Liver (tissue), 9 donors: ENCODE results near the gene RNH1. TPM values are rescaled to one million over a fixed set of nuclear protein-coding genes. Genes with fewer than 3 reads are reported as not detected.

Experiments used
- DNase-seq: peaks from one replicate; pipeline ENCODE4 v3.0.0-alpha.2; 2017; ENCODE audit warnings: low spot score
- H3K27ac ChIP-seq, 2 donors: one replicate each; pipeline ENCODE4 v1.7.0; 2013; ENCODE audit warnings: inconsistent platforms in 2 of 2, low read length in 2 of 2, control low read depth in 1 of 2, low read depth in 1 of 2, mild to moderate bottlenecking in 1 of 2
- H3K27me3 ChIP-seq, 4 donors: one replicate each; pipeline versions ENCODE4 v1.6.1 to v1.7.0; 2013; ENCODE audit warnings: low read length in 3 of 4, inconsistent platforms in 1 of 4, mild to moderate bottlenecking in 1 of 4, moderate library complexity in 1 of 4; ENCODE audit not compliant: control insufficient read depth in 4 of 4, insufficient read depth in 4 of 4
- H3K36me3 ChIP-seq, 4 donors: one replicate each; pipeline versions ENCODE4 v1.6.1 to v1.7.0; 2013; ENCODE audit warnings: low read length in 3 of 4, mild to moderate bottlenecking in 3 of 4, low read depth in 1 of 4, moderate library complexity in 1 of 4; ENCODE audit not compliant: control insufficient read depth in 4 of 4, insufficient read depth in 3 of 4
- H3K4me1 ChIP-seq, 4 donors: one replicate each; pipeline versions ENCODE4 v1.6.1 to v1.7.0; 2013; ENCODE audit warnings: low read length in 3 of 4, mild to moderate bottlenecking in 3 of 4, moderate library complexity in 1 of 4; ENCODE audit not compliant: control insufficient read depth in 4 of 4, insufficient read depth in 4 of 4
- H3K4me3 ChIP-seq, 3 donors: one replicate each; pipeline versions ENCODE4 v1.6.1 to v1.7.0; 2013; ENCODE audit warnings: low read length in 3 of 3, control low read depth in 1 of 3, low read depth in 1 of 3, mild to moderate bottlenecking in 1 of 3
- H3K9ac ChIP-seq, 2 donors: one replicate each; pipeline ENCODE4 v1.7.0; 2013; ENCODE audit warnings: low read length in 2 of 2, mild to moderate bottlenecking in 2 of 2, moderate library complexity in 2 of 2, control low read depth in 1 of 2, low read depth in 1 of 2
- H3K9me3 ChIP-seq, 4 donors: one replicate each; pipeline versions ENCODE4 v1.6.1 to v1.7.0; 2013; ENCODE audit warnings: low read length in 3 of 4; ENCODE audit not compliant: control insufficient read depth in 4 of 4
- EGR1 ChIP-seq, 2 donors: IDR thresholded peaks; 2 replicates each; pipeline ENCODE4 v1.6.1; 2016 to 2018; ENCODE audit warnings: antibody characterized with exemption in 2 of 2, low read depth in 2 of 2
- FOXA1 ChIP-seq: IDR thresholded peaks from 2 replicates; pipeline ENCODE4 v1.6.1; 2016; ENCODE audit warnings: antibody characterized with exemption
- FOXA2 ChIP-seq: IDR thresholded peaks from 2 replicates; pipeline ENCODE4 v1.6.1; 2016; ENCODE audit warnings: antibody characterized with exemption
- GABPA ChIP-seq, 2 donors: IDR thresholded peaks in 1 of 2; conservative IDR thresholded peaks in 1 of 2; 2 replicates each; pipeline ENCODE4 v1.6.1; 2016; ENCODE audit warnings: antibody characterized with exemption in 2 of 2, mild to moderate bottlenecking in 1 of 2, moderate library complexity in 1 of 2
- HNF4A ChIP-seq, 2 donors: conservative IDR thresholded peaks; 2 replicates each; pipeline ENCODE4 v1.6.1; 2016; ENCODE audit warnings: antibody characterized with exemption in 2 of 2, mild to moderate bottlenecking in 2 of 2
- HNF4G ChIP-seq: IDR thresholded peaks from 2 replicates; pipeline ENCODE4 v1.6.1; 2016; ENCODE audit warnings: antibody characterized with exemption
- JUND ChIP-seq, 2 donors: IDR thresholded peaks; 2 replicates each; pipeline ENCODE4 v1.6.1; 2016; ENCODE audit warnings: antibody characterized with exemption in 2 of 2
- NR2F2 ChIP-seq: IDR thresholded peaks from 2 replicates; pipeline ENCODE4 v1.6.1; 2016; ENCODE audit warnings: antibody characterized with exemption
- RAD21 ChIP-seq, 2 donors: IDR thresholded peaks; 2 replicates each; pipeline ENCODE4 v1.6.1; 2016; ENCODE audit warnings: antibody characterized with exemption in 2 of 2, mild to moderate bottlenecking in 2 of 2
- RXRA ChIP-seq, 2 donors: IDR thresholded peaks; 2 replicates each; pipeline ENCODE4 v1.6.1; 2017 to 2018; ENCODE audit warnings: antibody characterized with exemption in 2 of 2, mild to moderate bottlenecking in 1 of 2
- SP1 ChIP-seq: IDR thresholded peaks from 2 replicates; pipeline ENCODE4 v1.6.1; 2018; ENCODE audit warnings: antibody characterized with exemption, mild to moderate bottlenecking
- TAF1 ChIP-seq: conservative IDR thresholded peaks from 2 replicates; pipeline ENCODE4 v1.6.1; 2016; ENCODE audit warnings: antibody characterized with exemption, mild to moderate bottlenecking
- YY1 ChIP-seq: IDR thresholded peaks from 2 replicates; pipeline ENCODE4 v1.6.1; 2016; ENCODE audit warnings: antibody characterized with exemption, mild to moderate bottlenecking
- WGBS: extraction: QIAGEN DNeasy Blood & Tissue Kit; methylation state at CpG from one replicate; pipeline ENCODE4 v1.1.7; 2013; 5-methylcytosine and 5-hydroxymethylcytosine counted together
- polyA plus RNA-seq, 2 donors: library from polyadenylated mRNA; stranded (reverse) in 1 of 2; unstranded in 1 of 2; fragments of 200-250 nt in 1 of 2; fragments of >200 nt in 1 of 2; fragmentation: Nextera tagmentation in 1 of 2; extraction: Ambion mirVana in 1 of 2; gene quantifications; one replicate each; pipeline versions ENCODE4 v1.2.1 to v1.2.3, GENCODE V29; 2013 to 2015
- total RNA-seq, 2 donors: library from RNA; depleted of rRNA; stranded (reverse); fragments of >200 nt; gene quantifications; one replicate each; pipeline ENCODE4 v1.2.3, GENCODE V29; 2014
- TF ChIP-seq, protein P1 (sequence below): IDR thresholded peaks from 2 replicates; pipeline ENCODE4 v1.6.1; 2016; ENCODE audit warnings: antibody characterized with exemption
- TF ChIP-seq, protein P2 (sequence below): IDR thresholded peaks from 2 replicates; pipeline ENCODE4 v1.6.1; 2016; ENCODE audit warnings: antibody characterized with exemption, mild to moderate bottlenecking
- TF ChIP-seq, protein P3 (sequence below): fragments of 150-350 bp; IDR thresholded peaks from 2 replicates; pipeline ENCODE4 v1.5.1; 2017; ENCODE audit warnings: improper control_type of control experiment, low read depth, low read length; ENCODE audit not compliant: missing input control
- TF ChIP-seq, protein P4 (sequence below): IDR thresholded peaks from 2 replicates; pipeline ENCODE4 v1.6.1; 2016; ENCODE audit warnings: antibody characterized with exemption
- TF ChIP-seq, protein P5 (sequence below): IDR thresholded peaks from 2 replicates; pipeline ENCODE4 v1.6.1; 2016; ENCODE audit warnings: antibody characterized with exemption
- donor health status: healthy.
- donor health status: healthy.
- donor health status: healthy.
- donor health status: healthy.
- donor health status: healthy.

RNH1 gene
- total and polyA plus RNA-seq, 4 donors, result 68.5 to 99.1 (median 76.8) TPM

DNA sequence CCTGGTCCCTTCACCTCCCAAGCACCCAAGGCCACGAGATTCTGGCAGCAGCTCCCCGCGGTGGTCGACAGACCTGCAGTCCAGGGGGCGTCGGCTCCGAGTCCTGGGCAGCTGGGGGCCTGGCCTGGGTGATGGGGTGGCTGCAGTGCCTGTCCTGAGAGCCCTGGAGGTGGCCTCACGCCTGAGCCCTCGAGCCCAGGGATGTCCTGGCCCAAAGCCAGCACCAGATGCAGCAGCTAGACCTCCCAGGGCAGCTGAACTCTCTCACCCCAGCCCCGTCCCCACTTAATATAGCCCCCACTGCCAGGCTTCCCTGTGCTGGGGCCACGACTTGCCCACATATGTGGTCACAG is 46.9 kb upstream of the RNH1 start:
- WGBS, result 66% methylated on average over 11 of the region's 11 CpGs
- peaks cover 0 to 1% (median 0%) of the 10 kb centered on the region in 4 donors for H3K36me3 ChIP-seq
- H3K9ac ChIP-seq, result no peak overlapping the region
- peaks cover 6 to 21% (median 10%) of the 10 kb centered on the region in 4 donors for H3K4me1 ChIP-seq
- H3K27me3 ChIP-seq, result no peaks in the 10 kb centered on the region
- H3K27ac ChIP-seq, result no peak overlapping the region
- no peaks in the 10 kb centered on the region for H3K9me3 ChIP-seq
- TF ChIP-seq SP1, result no peak
- TF ChIP-seq, protein P1, sequence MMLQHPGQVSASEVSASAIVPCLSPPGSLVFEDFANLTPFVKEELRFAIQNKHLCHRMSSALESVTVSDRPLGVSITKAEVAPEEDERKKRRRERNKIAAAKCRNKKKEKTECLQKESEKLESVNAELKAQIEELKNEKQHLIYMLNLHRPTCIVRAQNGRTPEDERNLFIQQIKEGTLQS, result no peak
- TF ChIP-seq, protein P2, sequence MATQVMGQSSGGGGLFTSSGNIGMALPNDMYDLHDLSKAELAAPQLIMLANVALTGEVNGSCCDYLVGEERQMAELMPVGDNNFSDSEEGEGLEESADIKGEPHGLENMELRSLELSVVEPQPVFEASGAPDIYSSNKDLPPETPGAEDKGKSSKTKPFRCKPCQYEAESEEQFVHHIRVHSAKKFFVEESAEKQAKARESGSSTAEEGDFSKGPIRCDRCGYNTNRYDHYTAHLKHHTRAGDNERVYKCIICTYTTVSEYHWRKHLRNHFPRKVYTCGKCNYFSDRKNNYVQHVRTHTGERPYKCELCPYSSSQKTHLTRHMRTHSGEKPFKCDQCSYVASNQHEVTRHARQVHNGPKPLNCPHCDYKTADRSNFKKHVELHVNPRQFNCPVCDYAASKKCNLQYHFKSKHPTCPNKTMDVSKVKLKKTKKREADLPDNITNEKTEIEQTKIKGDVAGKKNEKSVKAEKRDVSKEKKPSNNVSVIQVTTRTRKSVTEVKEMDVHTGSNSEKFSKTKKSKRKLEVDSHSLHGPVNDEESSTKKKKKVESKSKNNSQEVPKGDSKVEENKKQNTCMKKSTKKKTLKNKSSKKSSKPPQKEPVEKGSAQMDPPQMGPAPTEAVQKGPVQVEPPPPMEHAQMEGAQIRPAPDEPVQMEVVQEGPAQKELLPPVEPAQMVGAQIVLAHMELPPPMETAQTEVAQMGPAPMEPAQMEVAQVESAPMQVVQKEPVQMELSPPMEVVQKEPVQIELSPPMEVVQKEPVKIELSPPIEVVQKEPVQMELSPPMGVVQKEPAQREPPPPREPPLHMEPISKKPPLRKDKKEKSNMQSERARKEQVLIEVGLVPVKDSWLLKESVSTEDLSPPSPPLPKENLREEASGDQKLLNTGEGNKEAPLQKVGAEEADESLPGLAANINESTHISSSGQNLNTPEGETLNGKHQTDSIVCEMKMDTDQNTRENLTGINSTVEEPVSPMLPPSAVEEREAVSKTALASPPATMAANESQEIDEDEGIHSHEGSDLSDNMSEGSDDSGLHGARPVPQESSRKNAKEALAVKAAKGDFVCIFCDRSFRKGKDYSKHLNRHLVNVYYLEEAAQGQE, result no peak
- no peak for TF ChIP-seq TAF1
- TF ChIP-seq RAD21 (IDR thresholded peaks at IDR 0.05), result no peak
- TF ChIP-seq, protein P3, sequence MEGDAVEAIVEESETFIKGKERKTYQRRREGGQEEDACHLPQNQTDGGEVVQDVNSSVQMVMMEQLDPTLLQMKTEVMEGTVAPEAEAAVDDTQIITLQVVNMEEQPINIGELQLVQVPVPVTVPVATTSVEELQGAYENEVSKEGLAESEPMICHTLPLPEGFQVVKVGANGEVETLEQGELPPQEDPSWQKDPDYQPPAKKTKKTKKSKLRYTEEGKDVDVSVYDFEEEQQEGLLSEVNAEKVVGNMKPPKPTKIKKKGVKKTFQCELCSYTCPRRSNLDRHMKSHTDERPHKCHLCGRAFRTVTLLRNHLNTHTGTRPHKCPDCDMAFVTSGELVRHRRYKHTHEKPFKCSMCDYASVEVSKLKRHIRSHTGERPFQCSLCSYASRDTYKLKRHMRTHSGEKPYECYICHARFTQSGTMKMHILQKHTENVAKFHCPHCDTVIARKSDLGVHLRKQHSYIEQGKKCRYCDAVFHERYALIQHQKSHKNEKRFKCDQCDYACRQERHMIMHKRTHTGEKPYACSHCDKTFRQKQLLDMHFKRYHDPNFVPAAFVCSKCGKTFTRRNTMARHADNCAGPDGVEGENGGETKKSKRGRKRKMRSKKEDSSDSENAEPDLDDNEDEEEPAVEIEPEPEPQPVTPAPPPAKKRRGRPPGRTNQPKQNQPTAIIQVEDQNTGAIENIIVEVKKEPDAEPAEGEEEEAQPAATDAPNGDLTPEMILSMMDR, result no peak
- TF ChIP-seq, protein P4, sequence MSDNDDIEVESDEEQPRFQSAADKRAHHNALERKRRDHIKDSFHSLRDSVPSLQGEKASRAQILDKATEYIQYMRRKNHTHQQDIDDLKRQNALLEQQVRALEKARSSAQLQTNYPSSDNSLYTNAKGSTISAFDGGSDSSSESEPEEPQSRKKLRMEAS, result no peak
- TF ChIP-seq HNF4G, result no peak
- TF ChIP-seq EGR1 (IDR thresholded peaks at IDR 0.05; ENCODE audit: low read depth in 2 of 2), result no peak
- TF ChIP-seq FOXA1, result no peak
- no peak for TF ChIP-seq HNF4A (conservative IDR thresholded peaks at IDR 0.05)
- no peak for TF ChIP-seq YY1
- TF ChIP-seq NR2F2, result no peak
- TF ChIP-seq GABPA (IDR thresholded peaks at IDR 0.05 in 1 of 2, conservative IDR thresholded peaks at IDR 0.05 in 1 of 2), result no peak
- no peak for TF ChIP-seq RXRA (IDR thresholded peaks at IDR 0.05)
- TF ChIP-seq FOXA2, result no peak
- no peak for TF ChIP-seq JUND (IDR thresholded peaks at IDR 0.05)
- TF ChIP-seq, protein P5, sequence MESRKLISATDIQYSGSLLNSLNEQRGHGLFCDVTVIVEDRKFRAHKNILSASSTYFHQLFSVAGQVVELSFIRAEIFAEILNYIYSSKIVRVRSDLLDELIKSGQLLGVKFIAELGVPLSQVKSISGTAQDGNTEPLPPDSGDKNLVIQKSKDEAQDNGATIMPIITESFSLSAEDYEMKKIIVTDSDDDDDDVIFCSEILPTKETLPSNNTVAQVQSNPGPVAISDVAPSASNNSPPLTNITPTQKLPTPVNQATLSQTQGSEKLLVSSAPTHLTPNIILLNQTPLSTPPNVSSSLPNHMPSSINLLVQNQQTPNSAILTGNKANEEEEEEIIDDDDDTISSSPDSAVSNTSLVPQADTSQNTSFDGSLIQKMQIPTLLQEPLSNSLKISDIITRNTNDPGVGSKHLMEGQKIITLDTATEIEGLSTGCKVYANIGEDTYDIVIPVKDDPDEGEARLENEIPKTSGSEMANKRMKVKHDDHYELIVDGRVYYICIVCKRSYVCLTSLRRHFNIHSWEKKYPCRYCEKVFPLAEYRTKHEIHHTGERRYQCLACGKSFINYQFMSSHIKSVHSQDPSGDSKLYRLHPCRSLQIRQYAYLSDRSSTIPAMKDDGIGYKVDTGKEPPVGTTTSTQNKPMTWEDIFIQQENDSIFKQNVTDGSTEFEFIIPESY, result no peak
- DNase-seq, result no peak
- H3K4me3 ChIP-seq, result no peak overlapping the region
